Activated T-helper 1 cell treated with Interleukin-2 at 50 U/mL for 16 hours (primary cell): ENCODE measurements around the gene MARK3.

Experiments
- DNase-seq: peaks from one replicate; pipeline ENCODE4 v3.0.0-alpha.2; 2020; ENCODE audit warnings: low read depth

MARK3 gene

GRCh38 chr14:103550451-103551337 is 165.5 kb downstream of the MARK3 start:
- no peak for DNase-seq

GRCh38 chr14:103551338-103551762 is 166.1 kb downstream of the MARK3 start:
- DNase-seq: no peak

DNA sequence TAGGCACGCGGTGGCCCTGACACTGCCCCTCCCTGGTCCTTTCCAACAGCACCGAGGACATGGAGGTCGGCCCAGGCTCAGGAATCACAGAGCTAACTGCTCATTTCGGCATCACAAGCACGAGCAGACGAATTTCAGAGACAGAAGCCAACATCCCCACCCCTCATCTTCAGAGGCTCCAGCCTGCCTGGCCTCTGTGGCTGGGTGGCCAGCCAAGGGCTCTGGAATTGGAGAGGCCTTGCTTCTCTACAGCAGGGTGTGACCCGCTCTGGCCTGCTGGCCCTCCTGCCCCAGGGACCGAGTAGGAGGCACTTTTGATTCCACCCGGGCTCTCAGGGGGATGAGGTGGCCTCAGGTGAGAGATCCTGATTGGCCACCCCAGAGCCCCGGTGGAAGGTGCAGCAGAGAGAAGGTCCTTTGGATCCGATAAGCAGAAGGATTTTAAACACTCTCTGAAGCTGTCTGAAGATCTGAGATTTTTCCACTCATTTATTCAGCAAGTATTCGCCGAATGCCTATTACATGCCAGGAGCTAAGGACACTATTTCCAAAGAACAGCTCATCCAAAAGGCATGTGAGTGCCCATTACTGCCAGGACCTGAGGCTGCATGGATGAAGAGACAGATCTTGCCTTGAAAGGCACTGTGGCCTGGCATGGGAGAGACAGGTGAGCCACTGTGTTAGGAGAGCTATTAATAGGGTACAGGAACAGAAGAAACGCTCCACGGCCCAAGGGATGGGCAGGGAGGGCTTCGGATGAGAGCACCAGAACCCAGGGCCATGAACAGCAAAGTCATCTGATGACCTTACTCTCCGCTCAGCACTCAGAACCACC is 167.0 kb downstream of the MARK3 start:
- DNase-seq: no peak

GRCh38 chr14:103552846-103553210 is 167.6 kb downstream of the MARK3 start:
- no peak for DNase-seq
